Ishikawa (cell line): ENCODE results near the gene RREB1.

Experiments
- CEBPB ChIP-seq: IDR thresholded peaks from 2 replicates; pipeline ENCODE4 v1.6.1; 2012
- CREB1 ChIP-seq: IDR thresholded peaks from 2 replicates; pipeline ENCODE4 v1.6.1; 2012; ENCODE audit warnings: low read depth
- EGR1 ChIP-seq: IDR thresholded peaks from 2 replicates; pipeline ENCODE4 v1.6.1; 2012
- EP300 ChIP-seq: IDR thresholded peaks from 2 replicates; pipeline ENCODE4 v1.6.1; 2012; ENCODE audit warnings: borderline replicate concordance
- FOXM1 ChIP-seq: IDR thresholded peaks from 2 replicates; pipeline ENCODE4 v1.6.1; 2012; ENCODE audit warnings: low read depth, borderline replicate concordance
- MAX ChIP-seq: IDR thresholded peaks from 2 replicates; pipeline ENCODE4 v1.6.1; 2012
- NFIC ChIP-seq: IDR thresholded peaks from 2 replicates; pipeline ENCODE4 v1.6.1; 2012
- RAD21 ChIP-seq: IDR thresholded peaks from 2 replicates; pipeline ENCODE4 v1.6.1; 2012; ENCODE audit warnings: low read depth
- REST ChIP-seq: IDR thresholded peaks from 2 replicates; pipeline ENCODE4 v1.6.1; 2012; ENCODE audit warnings: low read depth, mild to moderate bottlenecking
- TAF1 ChIP-seq: IDR thresholded peaks from 2 replicates; pipeline ENCODE4 v1.6.1; 2012; ENCODE audit warnings: low read depth, mild to moderate bottlenecking
- TCF12 ChIP-seq: IDR thresholded peaks from 2 replicates; pipeline ENCODE4 v1.6.1; 2012; ENCODE audit warnings: low read depth
- TEAD4 ChIP-seq: IDR thresholded peaks from 2 replicates; pipeline ENCODE4 v1.6.1; 2012
- USF1 ChIP-seq: IDR thresholded peaks from 2 replicates; pipeline ENCODE4 v1.6.1; 2012
- YY1 ChIP-seq: IDR thresholded peaks from 2 replicates; pipeline ENCODE4 v1.6.1; 2012; ENCODE audit warnings: low read depth
- ZBTB7A ChIP-seq: IDR thresholded peaks from 2 replicates; pipeline ENCODE4 v1.6.1; 2012; ENCODE audit warnings: low read depth

RREB1 gene

GRCh38 chr6:7075341-7076000 is 32.3 kb upstream of the RREB1 start:
- no peak for TF ChIP-seq RAD21
- no peak for TF ChIP-seq MAX
- TF ChIP-seq TEAD4 = no peak
- no peak for TF ChIP-seq NFIC
- TF ChIP-seq ZBTB7A = no peak
- no peak for TF ChIP-seq REST
- TF ChIP-seq YY1 = no peak
- no peak for TF ChIP-seq FOXM1
- no peak for TF ChIP-seq CREB1
- no peak for TF ChIP-seq TAF1
- no peak for TF ChIP-seq USF1
- no peak for TF ChIP-seq EGR1
- no peak for TF ChIP-seq CEBPB
- TF ChIP-seq TCF12 = no peak
- no peak for TF ChIP-seq EP300

GRCh38 chr6:7077856-7078255 is 29.9 kb upstream of the RREB1 start:
- TF ChIP-seq YY1 = no peak
- no peak for TF ChIP-seq EGR1
- no peak for TF ChIP-seq CREB1
- TF ChIP-seq MAX = no peak
- no peak for TF ChIP-seq USF1
- TF ChIP-seq FOXM1 = no peak
- TF ChIP-seq TAF1 = no peak
- no peak for TF ChIP-seq EP300
- TF ChIP-seq ZBTB7A = no peak
- no peak for TF ChIP-seq TCF12
- no peak for TF ChIP-seq NFIC
- no peak for TF ChIP-seq REST
- no peak for TF ChIP-seq CEBPB
- no peak for TF ChIP-seq TEAD4
- no peak for TF ChIP-seq RAD21

GRCh38 chr6:7078856-7079255 is 28.9 kb upstream of the RREB1 start:
- no peak for TF ChIP-seq TEAD4
- no peak for TF ChIP-seq YY1
- no peak for TF ChIP-seq TAF1
- TF ChIP-seq CEBPB = no peak
- TF ChIP-seq RAD21 = no peak
- no peak for TF ChIP-seq EP300
- no peak for TF ChIP-seq ZBTB7A
- TF ChIP-seq CREB1 = no peak
- no peak for TF ChIP-seq USF1
- TF ChIP-seq FOXM1 = no peak
- no peak for TF ChIP-seq NFIC
- no peak for TF ChIP-seq TCF12
- TF ChIP-seq REST = no peak
- no peak for TF ChIP-seq MAX
- no peak for TF ChIP-seq EGR1
